Measurements from ENCODE around the gene AVL9.
"Not testable (repeated sequence)": the region's sequence is repeated elsewhere in the genome, so short reads cannot be mapped to it uniquely, and the experiment has no call there.

AVL9 gene

DNA sequence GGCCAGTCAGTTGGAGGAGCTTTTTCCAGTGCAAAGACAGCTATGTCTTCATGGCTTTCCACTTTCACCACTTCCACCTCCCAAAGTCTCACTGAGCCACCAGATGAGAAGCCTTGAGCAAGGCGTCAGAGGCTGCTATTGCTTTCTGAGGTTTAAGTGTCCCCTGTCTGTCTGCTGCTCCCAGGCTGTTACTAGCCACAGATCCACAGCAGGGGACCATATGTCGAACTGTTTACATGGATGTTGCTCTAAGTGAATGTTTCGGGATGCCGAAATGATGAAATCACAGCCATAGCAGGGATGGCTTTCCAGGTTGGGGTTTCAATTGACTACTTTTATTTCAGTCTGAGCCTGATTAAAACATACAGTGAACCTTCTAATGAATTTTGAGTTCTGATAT lies 88.5 kb downstream of the AVL9 start:
- no peak overlapping the region for H3K27ac ChIP-seq (ENCODE audit: low read depth, low read length)
- H3K4me3 ChIP-seq (ENCODE audit: low read depth in 1 of 2, low read length in 2 of 2): no peak overlapping the region
- peaks cover 0 to 4% of the 10 kb centered on the region in 2 donors for H3K4me1 ChIP-seq (ENCODE audit: control insufficient read depth in 1 of 2, insufficient read depth in 2 of 2, low read length in 2 of 2)
- H3K9me3 ChIP-seq (ENCODE audit: control insufficient read depth in 1 of 2, low read length in 2 of 2): no peaks in the 10 kb centered on the region
- H3K9ac ChIP-seq (ENCODE audit: low read depth in 1 of 2, low read length in 2 of 2): no peak overlapping the region
- peaks cover 33 to 72% of the 10 kb centered on the region in 2 donors for H3K36me3 ChIP-seq (ENCODE audit: control insufficient read depth in 1 of 2, insufficient read depth in 2 of 2, low read length in 2 of 2)
- no peaks in the 10 kb centered on the region for H3K27me3 ChIP-seq (ENCODE audit: control insufficient read depth in 1 of 2, insufficient read depth in 2 of 2, low read length in 2 of 2)

DNA sequence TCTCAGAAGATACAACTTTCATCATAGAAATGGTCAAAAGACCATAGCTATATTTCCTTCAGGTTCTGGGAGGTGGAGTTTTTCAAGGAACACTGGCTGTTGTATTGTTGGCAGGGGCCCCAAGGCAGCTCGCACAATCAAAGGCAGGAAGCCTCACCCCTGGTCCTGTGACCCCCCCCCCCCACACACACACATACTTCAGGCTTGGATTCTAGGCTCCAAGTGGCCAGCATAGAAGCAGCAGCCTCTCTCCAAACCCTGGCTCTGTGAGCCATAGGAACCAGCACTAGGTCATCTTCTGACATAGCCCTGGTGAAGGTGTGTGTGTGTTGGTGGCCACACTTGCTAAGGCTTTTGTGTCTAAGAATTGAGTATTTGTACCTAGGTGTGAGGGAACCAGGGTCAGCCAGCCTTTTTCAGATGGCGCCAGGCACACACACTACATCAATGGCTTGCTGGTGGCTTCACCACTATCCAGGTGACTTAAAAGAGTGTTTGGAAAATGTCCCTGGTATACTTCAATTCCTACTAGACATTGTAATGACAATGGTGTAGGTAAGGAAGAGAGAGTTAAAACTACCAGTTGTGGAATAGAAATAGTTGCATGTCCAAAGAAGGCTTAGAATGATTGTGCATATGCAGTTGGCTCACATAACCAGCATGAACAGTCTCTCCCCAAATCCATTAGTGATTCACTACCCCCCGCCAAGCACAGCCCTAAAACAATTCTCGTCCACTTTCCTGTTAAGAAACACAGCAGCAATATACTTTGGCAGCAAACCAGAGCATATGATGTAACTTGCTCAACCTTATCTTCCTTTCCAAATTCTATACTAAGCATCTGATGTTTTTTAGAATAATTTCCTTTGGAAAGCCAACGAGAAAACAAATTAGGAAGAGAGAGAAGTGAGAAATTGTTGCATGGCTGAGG lies 91.3 kb downstream of the AVL9 start:
- no peak overlapping the region for H3K9ac ChIP-seq (ENCODE audit: low read depth in 1 of 2, low read length in 2 of 2)
- H3K4me3 ChIP-seq (ENCODE audit: low read depth in 1 of 2, low read length in 2 of 2): no peak overlapping the region
- H3K9me3 ChIP-seq (ENCODE audit: control insufficient read depth in 1 of 2, low read length in 2 of 2): no peaks in the 10 kb centered on the region
- peaks cover 27 to 62% of the 10 kb centered on the region in 2 donors for H3K36me3 ChIP-seq (ENCODE audit: control insufficient read depth in 1 of 2, insufficient read depth in 2 of 2, low read length in 2 of 2)
- no peaks in the 10 kb centered on the region for H3K27me3 ChIP-seq (ENCODE audit: control insufficient read depth in 1 of 2, insufficient read depth in 2 of 2, low read length in 2 of 2)
- H3K27ac ChIP-seq (ENCODE audit: low read depth, low read length): peak overlapping the region; percentile 26
- H3K4me1 ChIP-seq (ENCODE audit: control insufficient read depth in 1 of 2, insufficient read depth in 2 of 2, low read length in 2 of 2): peaks cover 0 to 4% of the 10 kb centered on the region in 2 donors

DNA sequence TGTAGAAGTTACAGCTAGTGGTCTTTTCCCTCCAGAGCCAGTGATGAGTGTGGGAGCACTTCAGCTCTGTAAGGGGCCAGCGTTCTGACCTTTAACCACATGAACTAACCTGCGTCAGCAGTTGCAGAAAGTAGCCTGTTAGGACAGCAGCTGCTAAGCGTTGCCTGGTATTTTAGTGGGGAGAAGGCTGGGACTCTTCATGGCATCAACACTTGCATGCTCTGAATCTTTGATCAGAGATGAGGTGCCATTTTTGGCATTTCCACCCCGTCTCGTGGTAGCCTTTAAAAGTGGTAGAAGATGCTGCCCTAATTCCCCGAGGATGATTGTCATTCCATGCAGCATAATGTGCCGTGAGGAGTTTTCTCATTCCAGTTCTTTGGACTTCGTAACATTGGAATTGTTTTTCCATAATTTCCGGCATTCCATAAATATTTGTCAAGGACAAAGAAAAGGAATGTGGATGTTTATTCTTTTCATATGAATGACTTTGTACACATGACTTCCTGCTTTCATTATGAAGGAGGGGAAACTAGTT lies 92.2 kb downstream of the AVL9 start:
- Histone ChIP-seq H3K27ac (ENCODE audit: low read depth, low read length) (no peak overlapping the region), H3K4me3 (ENCODE audit: low read depth in 1 of 2, low read length in 2 of 2) (no peak overlapping the region), H3K36me3 (ENCODE audit: control insufficient read depth in 1 of 2, insufficient read depth in 2 of 2, low read length in 2 of 2) (peaks cover 21 to 53% of the 10 kb centered on the region in 2 donors), H3K9ac (ENCODE audit: low read depth in 1 of 2, low read length in 2 of 2) (no peak overlapping the region), H3K4me1 (ENCODE audit: control insufficient read depth in 1 of 2, insufficient read depth in 2 of 2, low read length in 2 of 2) (peaks cover 0 to 4% of the 10 kb centered on the region in 2 donors), H3K9me3 (ENCODE audit: control insufficient read depth in 1 of 2, low read length in 2 of 2) (no peaks in the 10 kb centered on the region), H3K27me3 (ENCODE audit: control insufficient read depth in 1 of 2, insufficient read depth in 2 of 2, low read length in 2 of 2) (no peaks in the 10 kb centered on the region)

DNA sequence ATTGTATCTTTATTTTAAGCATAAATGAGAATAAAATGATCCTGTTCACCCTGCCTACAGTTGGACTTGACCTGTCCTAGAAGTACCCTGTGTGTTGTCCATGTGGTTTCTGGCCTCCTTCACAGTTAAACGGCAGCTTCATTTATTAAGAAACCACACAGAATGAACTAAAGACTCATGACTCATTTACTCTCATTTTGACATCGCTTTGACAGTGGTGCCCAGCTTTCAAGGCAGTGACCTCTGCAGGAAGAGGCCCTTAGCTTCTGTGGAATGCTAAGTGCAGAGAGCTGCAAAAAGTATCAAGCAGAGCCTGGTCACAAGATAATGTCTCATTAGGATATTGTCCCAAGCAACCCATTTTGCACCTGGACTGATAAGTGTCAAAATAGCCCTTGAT lies 93.4 kb downstream of the AVL9 start:
- Histone ChIP-seq H3K9me3 (ENCODE audit: control insufficient read depth in 1 of 2, low read length in 2 of 2) (no peaks in the 10 kb centered on the region), H3K36me3 (ENCODE audit: control insufficient read depth in 1 of 2, insufficient read depth in 2 of 2, low read length in 2 of 2) (peaks cover 18 to 42% of the 10 kb centered on the region in 2 donors), H3K4me3 (ENCODE audit: low read depth in 1 of 2, low read length in 2 of 2) (no peak overlapping the region), H3K27me3 (ENCODE audit: control insufficient read depth in 1 of 2, insufficient read depth in 2 of 2, low read length in 2 of 2) (no peaks in the 10 kb centered on the region), H3K4me1 (ENCODE audit: control insufficient read depth in 1 of 2, insufficient read depth in 2 of 2, low read length in 2 of 2) (peaks cover 0 to 4% of the 10 kb centered on the region in 2 donors), H3K9ac (ENCODE audit: low read depth in 1 of 2, low read length in 2 of 2) (no peak overlapping the region), H3K27ac (ENCODE audit: low read depth, low read length) (no peak overlapping the region)

DNA sequence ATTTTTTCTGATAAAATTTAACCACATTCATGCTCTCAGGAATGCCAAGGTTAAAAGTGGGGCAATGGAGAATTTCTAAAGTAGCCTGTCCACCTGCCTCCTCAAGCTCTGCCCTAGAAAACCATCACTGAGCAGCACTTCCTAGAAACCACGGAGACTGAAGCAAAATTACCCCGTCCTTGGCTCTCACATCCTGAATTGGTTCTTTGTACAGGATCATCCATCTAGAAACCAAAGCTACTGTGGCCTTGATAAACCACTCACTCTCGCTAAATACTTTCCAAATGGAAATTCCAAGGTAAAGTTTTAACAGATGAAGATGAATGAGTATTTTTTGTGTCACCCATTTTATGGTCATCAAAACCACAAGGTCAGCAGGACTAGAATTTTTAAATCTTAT lies 96.6 kb downstream of the AVL9 start:
- Histone ChIP-seq H3K27me3 (ENCODE audit: control insufficient read depth in 1 of 2, insufficient read depth in 2 of 2, low read length in 2 of 2) (no peaks in the 10 kb centered on the region), H3K4me3 (ENCODE audit: low read depth in 1 of 2, low read length in 2 of 2) (no peak overlapping the region), H3K9ac (ENCODE audit: low read depth in 1 of 2, low read length in 2 of 2) (no peak overlapping the region), H3K4me1 (ENCODE audit: control insufficient read depth in 1 of 2, insufficient read depth in 2 of 2, low read length in 2 of 2) (peaks cover 0 to 1% of the 10 kb centered on the region in 2 donors), H3K27ac (ENCODE audit: low read depth, low read length) (no peak overlapping the region), H3K9me3 (ENCODE audit: control insufficient read depth in 1 of 2, low read length in 2 of 2) (no peaks in the 10 kb centered on the region), H3K36me3 (ENCODE audit: control insufficient read depth in 1 of 2, insufficient read depth in 2 of 2, low read length in 2 of 2) (peaks cover 7 to 20% of the 10 kb centered on the region in 2 donors)

DNA sequence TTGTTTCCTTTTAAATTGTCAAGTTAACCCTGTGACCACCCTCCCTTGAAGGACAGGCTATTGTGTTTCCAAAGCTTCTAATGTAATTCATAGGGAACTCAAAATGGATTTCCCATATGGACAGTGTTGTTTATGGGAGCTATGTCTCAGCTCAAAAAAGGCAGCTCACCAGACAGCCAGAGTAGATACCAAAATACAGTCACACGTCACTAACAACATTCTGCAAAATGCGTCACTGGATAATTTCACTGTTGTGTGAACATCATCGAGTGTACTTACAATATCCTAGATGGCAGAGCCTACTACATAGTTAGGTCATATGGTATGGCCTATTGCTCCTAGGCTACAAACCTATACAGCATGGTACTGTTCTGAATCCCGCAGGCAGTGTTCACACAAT lies 97.4 kb downstream of the AVL9 start:
- H3K27me3 ChIP-seq (ENCODE audit: control insufficient read depth in 1 of 2, insufficient read depth in 2 of 2, low read length in 2 of 2): no peaks in the 10 kb centered on the region
- H3K9ac ChIP-seq (ENCODE audit: low read depth in 1 of 2, low read length in 2 of 2): no peak overlapping the region
- H3K9me3 ChIP-seq (ENCODE audit: control insufficient read depth in 1 of 2, low read length in 2 of 2): no peaks in the 10 kb centered on the region
- peaks cover 4 to 14% of the 10 kb centered on the region in 2 donors for H3K36me3 ChIP-seq (ENCODE audit: control insufficient read depth in 1 of 2, insufficient read depth in 2 of 2, low read length in 2 of 2)
- no peaks in the 10 kb centered on the region for H3K4me1 ChIP-seq (ENCODE audit: control insufficient read depth in 1 of 2, insufficient read depth in 2 of 2, low read length in 2 of 2)
- no peak overlapping the region for H3K27ac ChIP-seq (ENCODE audit: low read depth, low read length)
- H3K4me3 ChIP-seq (ENCODE audit: low read depth in 1 of 2, low read length in 2 of 2): no peak overlapping the region

DNA sequence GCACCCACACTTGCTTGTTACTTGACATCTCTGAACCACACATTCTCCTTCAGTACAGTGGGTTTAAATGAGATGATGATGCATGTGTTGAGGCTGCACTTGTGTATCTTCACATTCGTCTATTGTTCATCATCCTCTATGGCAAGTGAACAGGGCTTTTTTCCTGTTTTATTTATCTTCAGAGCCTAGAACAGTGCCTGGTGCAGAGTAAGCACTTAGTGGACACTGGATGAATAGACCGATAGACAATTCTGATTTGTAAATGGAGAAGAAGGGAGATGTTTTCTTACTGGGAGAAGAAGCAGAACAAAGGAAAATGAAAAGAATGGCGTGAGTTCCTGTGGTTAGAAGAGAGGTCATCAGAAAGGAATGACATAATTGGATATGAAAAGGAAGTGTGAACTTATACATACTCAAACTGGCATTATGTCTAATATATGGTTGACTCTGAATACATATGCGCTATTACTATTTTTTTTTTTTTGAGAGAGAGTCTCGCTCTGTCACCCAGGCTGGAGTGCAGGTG lies 99.7 kb downstream of the AVL9 start:
- Histone ChIP-seq H3K4me1 (ENCODE audit: control insufficient read depth in 1 of 2, insufficient read depth in 2 of 2, low read length in 2 of 2) (no peaks in the 10 kb centered on the region), H3K9me3 (ENCODE audit: control insufficient read depth in 1 of 2, low read length in 2 of 2) (no peaks in the 10 kb centered on the region), H3K36me3 (ENCODE audit: control insufficient read depth in 1 of 2, insufficient read depth in 2 of 2, low read length in 2 of 2) (no peaks in the 10 kb centered on the region), H3K27ac (ENCODE audit: low read depth, low read length) (no peak overlapping the region), H3K27me3 (ENCODE audit: control insufficient read depth in 1 of 2, insufficient read depth in 2 of 2, low read length in 2 of 2) (no peaks in the 10 kb centered on the region), H3K9ac (ENCODE audit: low read depth in 1 of 2, low read length in 2 of 2) (no peak overlapping the region), H3K4me3 (ENCODE audit: low read depth in 1 of 2, low read length in 2 of 2) (no peak overlapping the region)

DNA sequence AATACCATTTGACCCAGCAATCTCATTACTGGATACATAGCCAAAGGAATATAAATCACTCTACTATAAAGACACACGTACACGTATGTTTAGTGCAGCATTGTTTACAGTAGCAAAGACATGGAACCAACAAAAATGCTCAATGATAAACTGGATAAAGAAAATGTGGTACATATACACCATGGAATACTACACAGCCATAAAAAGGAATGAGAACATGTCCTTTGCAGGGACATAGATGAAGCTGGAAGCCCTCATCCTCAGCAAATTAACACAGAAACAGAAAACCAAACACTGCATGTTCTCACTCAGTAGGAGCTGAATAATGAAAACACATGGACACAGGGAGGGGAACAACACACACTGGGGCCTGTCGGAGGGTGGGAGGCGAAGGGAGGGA lies 105.9 kb downstream of the AVL9 start:
- H3K4me1 ChIP-seq (ENCODE audit: control insufficient read depth in 1 of 2, insufficient read depth in 2 of 2, low read length in 2 of 2); H3K9ac ChIP-seq (ENCODE audit: low read depth in 1 of 2, low read length in 2 of 2); H3K27ac ChIP-seq (ENCODE audit: low read depth, low read length); H3K36me3 ChIP-seq (ENCODE audit: control insufficient read depth in 1 of 2, insufficient read depth in 2 of 2, low read length in 2 of 2); H3K9me3 ChIP-seq (ENCODE audit: control insufficient read depth in 1 of 2, low read length in 2 of 2); H3K27me3 ChIP-seq (ENCODE audit: control insufficient read depth in 1 of 2, insufficient read depth in 2 of 2, low read length in 2 of 2); H3K4me3 ChIP-seq (ENCODE audit: low read depth in 1 of 2, low read length in 2 of 2): not testable (repeated sequence)

DNA sequence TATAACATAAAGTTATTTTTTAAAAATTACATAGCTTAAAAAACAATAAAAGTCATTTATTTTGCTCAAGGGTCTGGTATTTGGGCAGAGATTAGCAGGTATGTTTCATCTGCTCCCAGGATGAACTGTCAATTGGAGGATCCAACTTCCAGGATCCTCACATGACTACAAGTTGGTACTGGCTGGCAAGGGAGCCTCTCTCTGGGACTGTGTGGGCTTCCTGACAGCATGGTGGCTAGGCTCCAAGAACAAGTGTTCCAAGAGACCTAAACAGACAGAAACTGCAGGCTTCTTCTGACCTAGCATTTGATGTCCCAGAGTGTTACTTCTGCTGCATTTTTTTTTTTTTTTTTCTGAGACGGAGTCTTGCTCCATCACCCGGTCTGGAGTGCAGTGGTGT lies 107.2 kb downstream of the AVL9 start:
- no peak overlapping the region for H3K27ac ChIP-seq (ENCODE audit: low read depth, low read length)
- no peaks in the 10 kb centered on the region for H3K27me3 ChIP-seq (ENCODE audit: control insufficient read depth in 1 of 2, insufficient read depth in 2 of 2, low read length in 2 of 2)
- no peaks in the 10 kb centered on the region for H3K36me3 ChIP-seq (ENCODE audit: control insufficient read depth in 1 of 2, insufficient read depth in 2 of 2, low read length in 2 of 2)
- peaks cover 0 to 7% of the 10 kb centered on the region in 2 donors for H3K9me3 ChIP-seq (ENCODE audit: control insufficient read depth in 1 of 2, low read length in 2 of 2)
- no peak overlapping the region for H3K9ac ChIP-seq (ENCODE audit: low read depth in 1 of 2, low read length in 2 of 2)
- H3K4me3 ChIP-seq (ENCODE audit: low read depth in 1 of 2, low read length in 2 of 2): no peak overlapping the region
- H3K4me1 ChIP-seq (ENCODE audit: control insufficient read depth in 1 of 2, insufficient read depth in 2 of 2, low read length in 2 of 2): no peaks in the 10 kb centered on the region

DNA sequence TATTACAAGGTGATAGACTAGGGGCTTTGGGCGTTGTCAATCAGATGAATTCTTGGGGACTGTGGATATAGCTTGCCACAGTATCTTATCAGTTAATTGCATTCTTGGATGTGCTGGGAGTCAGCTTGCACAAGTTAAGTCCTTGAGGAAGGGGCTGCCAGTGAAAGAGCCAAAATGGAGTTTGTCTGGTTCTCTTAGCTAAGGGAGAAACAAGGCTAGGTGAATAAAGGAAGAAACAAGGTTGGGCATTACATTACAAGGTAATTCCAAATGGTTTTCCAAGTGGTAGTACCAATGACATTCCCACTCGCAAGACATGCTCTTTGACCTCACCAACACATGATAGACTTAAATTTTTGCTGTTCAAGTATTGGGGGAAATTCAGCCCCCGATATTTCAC lies 108.2 kb downstream of the AVL9 start:
- H3K4me1 ChIP-seq (ENCODE audit: control insufficient read depth in 1 of 2, insufficient read depth in 2 of 2, low read length in 2 of 2); H3K27me3 ChIP-seq (ENCODE audit: control insufficient read depth in 1 of 2, insufficient read depth in 2 of 2, low read length in 2 of 2); H3K4me3 ChIP-seq (ENCODE audit: low read depth in 1 of 2, low read length in 2 of 2); H3K9ac ChIP-seq (ENCODE audit: low read depth in 1 of 2, low read length in 2 of 2); H3K27ac ChIP-seq (ENCODE audit: low read depth, low read length); H3K36me3 ChIP-seq (ENCODE audit: control insufficient read depth in 1 of 2, insufficient read depth in 2 of 2, low read length in 2 of 2); H3K9me3 ChIP-seq (ENCODE audit: control insufficient read depth in 1 of 2, low read length in 2 of 2): not testable (repeated sequence)

Measured in duodenal mucosa (tissue), 2 donors.